A673 (cell line): ENCODE measurements around the gene LRP1. TPM values are rescaled to one million over a fixed set of nuclear protein-coding genes. Genes with fewer than 3 reads are reported as not detected.

Source experiments
- BruUV-seq: library from RNA; stranded (reverse); fragments of 400-500 nt; replicated peaks from 2 replicates; lab custom pipeline; 2021; lab: Mats Ljungman, UMichigan
- CTCF ChIA-PET: fragments of 300-600 bp; sonication (Branson Sonifier 250); formaldehyde crosslinking; loops from one replicate; lab custom pipeline; 2022; ENCODE audit warnings: antibody characterized with exemption; lab: Charles Lee
- POLR2A ChIA-PET: fragments of 300-600 bp; sonication (Branson Sonifier 250); formaldehyde crosslinking; loops from one replicate; lab custom pipeline; 2022; ENCODE audit warnings: antibody characterized with exemption; ENCODE audit not compliant: low non-redundant PET; lab: Charles Lee
- DNase-seq: peaks from one replicate; pipeline ENCODE4 v3.0.0-alpha.2; 2015; ENCODE audit warnings: low spot score
- H3K27ac ChIP-seq: fragments of 200-600 bp; sonication (generic); 2 replicates; pipeline ENCODE4 v1.5.1; 2016; ENCODE audit warnings: mixed run types, low read depth, mild to moderate bottlenecking, mixed read lengths, antibody characterized with exemption, low read length; ENCODE audit not compliant: poor library complexity, severe bottlenecking
- H3K27me3 ChIP-seq: fragments of 200-600 bp; sonication (generic); replicated peaks from 2 replicates; pipeline ENCODE4 v1.6.1; 2017; ENCODE audit warnings: mixed run types, low read depth, mild to moderate bottlenecking, mixed read lengths, antibody characterized with exemption, low read length; ENCODE audit not compliant: insufficient read depth, poor library complexity
- H3K36me3 ChIP-seq: fragments of 200-600 bp; sonication (generic); 2 replicates; pipeline ENCODE4 v1.6.1; 2016; ENCODE audit warnings: mixed run types, mild to moderate bottlenecking, mixed read lengths, antibody characterized with exemption, low read length; ENCODE audit not compliant: insufficient read depth, poor library complexity, severe bottlenecking
- H3K4me1 ChIP-seq: fragments of 200-600 bp; sonication (generic); 2 replicates; pipeline ENCODE4 v1.6.1; 2017; ENCODE audit warnings: mixed run types, mild to moderate bottlenecking, mixed read lengths, antibody characterized with exemption, low read length; ENCODE audit not compliant: insufficient read depth, poor library complexity, severe bottlenecking
- H3K4me3 ChIP-seq: fragments of 200-600 bp; sonication (generic); 2 replicates; pipeline ENCODE4 v1.5.1; 2016; ENCODE audit warnings: low read depth, mixed run types, mild to moderate bottlenecking, mixed read lengths, low read length; ENCODE audit not compliant: poor library complexity, severe bottlenecking
- H3K9me3 ChIP-seq: fragments of 200-600 bp; sonication (generic); 2 replicates; pipeline ENCODE4 v1.6.1; 2016; ENCODE audit warnings: mixed run types, low read depth, mild to moderate bottlenecking, mixed read lengths, antibody characterized with exemption, low read length; ENCODE audit not compliant: poor library complexity, severe bottlenecking
- EZH2 ChIP-seq: fragments of 200-600 bp; sonication (generic); IDR thresholded peaks from 2 replicates; pipeline ENCODE4 v1.6.1; 2017; ENCODE audit warnings: borderline replicate concordance, low read depth, mild to moderate bottlenecking, mixed read lengths, antibody characterized with exemption, low read length; ENCODE audit not compliant: poor library complexity, severe bottlenecking
- intact Hi-C: fragments of 100-400 bp; cut with micrococcal nuclease; formaldehyde crosslinking; loops from one replicate; pipeline ENCODE4 v1.10.0; 2022; ENCODE audit not compliant: unreplicated experiment
- total RNA-seq: library from RNA; stranded (reverse); gene quantifications from 2 replicates; pipeline ENCODE4 v1.2.3, GENCODE V29; 2021
- TF ChIP-seq, protein P1 (sequence below): fragments of 300-800, 200-600 bp; sonication (generic); conservative IDR thresholded peaks from 2 replicates; pipeline ENCODE4 v1.5.1; 2017; ENCODE audit warnings: low read depth, mild to moderate bottlenecking, antibody characterized with exemption, low read length, moderate library complexity, mixed read lengths

The LRP1 gene
- total RNA-seq, 1 experiment from 2014 or later: 31.0 TPM

DNA sequence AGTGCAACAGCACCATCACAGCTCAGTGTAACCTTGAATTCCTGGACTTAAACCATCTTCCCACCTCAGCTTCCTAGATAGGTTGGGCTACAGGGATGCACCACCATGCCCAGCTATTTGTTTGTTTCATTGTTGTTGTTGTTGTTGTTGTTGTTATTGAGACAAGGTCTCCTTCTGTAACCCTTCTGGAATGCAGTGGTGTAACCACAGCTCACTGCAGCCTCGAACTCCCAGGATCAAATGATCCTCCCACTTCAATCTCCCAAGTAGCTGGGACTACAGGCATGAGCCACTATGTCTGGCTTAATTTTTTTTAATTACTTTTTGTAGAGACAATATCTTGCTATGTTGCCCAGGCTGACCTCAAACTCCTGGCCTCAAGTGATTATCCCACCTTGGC lies 48.5 kb upstream of the LRP1 start:
- H3K36me3 ChIP-seq: peaks cover 8% of the 10 kb centered on the region
- no TSS peak for BruUV-seq
- peak overlapping the region; percentile 70 for H3K27ac ChIP-seq
- DNase-seq: no peak
- H3K4me3 ChIP-seq: peak overlapping the region; percentile 33
- CTCF ChIA-PET: interaction anchor here (1.0 to 1.4 kb wide), 3 partner anchors 10 to 32 kb away, joined by 5 to 10 read pairs (median 5); no protein-coding TSS in a partner anchor
- TF ChIP-seq, protein P1, sequence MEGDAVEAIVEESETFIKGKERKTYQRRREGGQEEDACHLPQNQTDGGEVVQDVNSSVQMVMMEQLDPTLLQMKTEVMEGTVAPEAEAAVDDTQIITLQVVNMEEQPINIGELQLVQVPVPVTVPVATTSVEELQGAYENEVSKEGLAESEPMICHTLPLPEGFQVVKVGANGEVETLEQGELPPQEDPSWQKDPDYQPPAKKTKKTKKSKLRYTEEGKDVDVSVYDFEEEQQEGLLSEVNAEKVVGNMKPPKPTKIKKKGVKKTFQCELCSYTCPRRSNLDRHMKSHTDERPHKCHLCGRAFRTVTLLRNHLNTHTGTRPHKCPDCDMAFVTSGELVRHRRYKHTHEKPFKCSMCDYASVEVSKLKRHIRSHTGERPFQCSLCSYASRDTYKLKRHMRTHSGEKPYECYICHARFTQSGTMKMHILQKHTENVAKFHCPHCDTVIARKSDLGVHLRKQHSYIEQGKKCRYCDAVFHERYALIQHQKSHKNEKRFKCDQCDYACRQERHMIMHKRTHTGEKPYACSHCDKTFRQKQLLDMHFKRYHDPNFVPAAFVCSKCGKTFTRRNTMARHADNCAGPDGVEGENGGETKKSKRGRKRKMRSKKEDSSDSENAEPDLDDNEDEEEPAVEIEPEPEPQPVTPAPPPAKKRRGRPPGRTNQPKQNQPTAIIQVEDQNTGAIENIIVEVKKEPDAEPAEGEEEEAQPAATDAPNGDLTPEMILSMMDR: no peak
- no peak for TF ChIP-seq EZH2
- no peaks in the 10 kb centered on the region for H3K27me3 ChIP-seq
- intact Hi-C loops: loop anchor here (1.0 kb wide), 1 partner anchor 7 kb away; no protein-coding TSS in a partner anchor
- peaks cover 5% of the 10 kb centered on the region for H3K4me1 ChIP-seq
- POLR2A ChIA-PET: interaction anchor here (1.1 kb wide), 1 partner anchor 12 kb away, joined by 3 read pairs; no protein-coding TSS in a partner anchor
- H3K9me3 ChIP-seq: no peaks in the 10 kb centered on the region

DNA sequence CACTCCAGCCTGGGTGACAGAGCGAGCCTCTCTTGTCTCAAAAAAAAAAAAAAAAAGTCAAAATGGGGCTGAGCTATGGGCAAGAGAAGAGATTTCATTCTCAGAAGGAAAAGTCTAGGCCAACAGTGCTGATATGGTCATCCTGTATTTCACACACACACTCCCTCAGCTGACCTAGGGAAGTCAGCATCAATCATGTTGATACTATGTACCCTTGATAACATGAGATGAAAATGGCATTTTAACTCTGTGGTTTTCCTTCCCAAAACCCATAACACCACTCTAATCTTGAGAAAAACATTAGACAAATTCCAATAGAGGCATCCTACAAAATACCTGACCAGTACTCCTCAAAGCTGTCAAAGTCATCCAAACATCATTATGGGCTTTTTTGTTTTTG lies 47.4 kb upstream of the LRP1 start:
- Histone ChIP-seq H3K4me3 (no peak overlapping the region), H3K4me1 (peaks cover 13% of the 10 kb centered on the region), H3K27ac (no peak overlapping the region), H3K9me3 (no peaks in the 10 kb centered on the region), H3K36me3 (peaks cover 8% of the 10 kb centered on the region), H3K27me3 (no peaks in the 10 kb centered on the region)
- DNase-seq: no peak
- no TSS peak for BruUV-seq
- intact Hi-C loops: no loop called here
- POLR2A ChIA-PET: no interaction called here
- CTCF ChIA-PET: interaction anchor here (1.3 kb wide), 1 partner anchor 11 kb away, joined by 3 read pairs; no protein-coding TSS in a partner anchor
- TF ChIP-seq EZH2: no peak
- TF ChIP-seq, protein P1: no peak

DNA sequence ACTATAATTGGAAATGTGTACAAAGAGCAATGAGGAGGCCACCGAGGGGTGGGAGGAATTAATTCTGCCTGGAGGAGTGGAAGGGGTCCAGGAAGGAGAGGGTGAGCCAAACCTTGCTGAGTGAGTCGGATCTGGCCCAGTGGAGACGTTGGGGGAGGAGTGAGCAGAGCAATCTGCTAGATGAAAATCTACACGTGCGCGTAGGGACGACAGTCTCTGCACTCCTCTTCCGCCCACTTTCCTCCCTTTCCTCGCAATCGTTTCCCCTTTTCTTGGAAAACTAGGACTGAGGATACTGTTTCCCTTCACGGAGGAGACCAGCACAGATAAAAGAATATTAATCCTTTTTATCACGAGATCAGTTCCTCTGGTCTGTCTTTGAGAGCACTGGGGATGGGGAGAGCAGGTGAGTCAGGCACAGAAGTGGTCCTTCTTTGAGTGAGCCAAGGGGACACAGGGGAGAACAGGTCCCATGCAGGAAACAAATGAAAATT lies 42.2 kb upstream of the LRP1 start:
- TF ChIP-seq, protein P1: no peak
- POLR2A ChIA-PET: no interaction called here
- peaks cover 6% of the 10 kb centered on the region for H3K36me3 ChIP-seq
- no peaks in the 10 kb centered on the region for H3K9me3 ChIP-seq
- H3K4me1 ChIP-seq: peaks cover 26% of the 10 kb centered on the region
- H3K4me3 ChIP-seq: peak overlapping the region; percentile 63
- H3K27ac ChIP-seq: peak overlapping the region; percentile 100
- H3K27me3 ChIP-seq: no peaks in the 10 kb centered on the region
- DNase-seq: peak; percentile 83
- CTCF ChIA-PET: interaction anchor here (1.1 kb wide), 1 partner anchor 26 kb away, joined by 4 read pairs; the partner anchor contains the start of gene STAT6
- intact Hi-C loops: no loop called here
- BruUV-seq: TSS peak; percentile 63
